Naive thymus-derived CD4-positive, alpha-beta T cell (primary cell): ENCODE measurements around the gene EPAS1. TPM values are rescaled to one million over a fixed set of nuclear protein-coding genes. Genes with fewer than 3 reads are reported as not detected.

ENCODE experiments used
- ATAC-seq: fragments of 150-1000 bp; cut with Tn5 transposase; 2 replicates; pipeline ENCODE4 v1.10.0; 2021; ENCODE audit warnings: mild to moderate bottlenecking, moderate library complexity
- CTCF ChIA-PET: fragments of 350-600 bp; sonication (Branson Sonifier 250); formaldehyde crosslinking; loops from one replicate; lab custom pipeline; 2021; ENCODE audit warnings: antibody characterized with exemption; lab: Charles Lee
- POLR2A ChIA-PET: fragments of 350-600 bp; sonication (Branson Sonifier 250); formaldehyde crosslinking; loops from one replicate; lab custom pipeline; 2021; ENCODE audit warnings: antibody characterized with exemption, inconsistent platforms; lab: Charles Lee
- DNase-seq, 9 donors: peaks; one replicate each; pipeline versions ENCODE4 v3.0.0 to v3.0.0-alpha.2; 2020 to 2022; ENCODE audit warnings: mixed read lengths in 1 of 9
- H3K27ac ChIP-seq: one replicate; pipeline ENCODE4 v1.7.0; 2013; ENCODE audit warnings: mild to moderate bottlenecking, low read depth, low read length, moderate library complexity
- H3K27me3 ChIP-seq, 2 donors: one replicate each; pipeline ENCODE4 v1.7.0; 2013; ENCODE audit warnings: low read length in 2 of 2, mild to moderate bottlenecking in 2 of 2, moderate library complexity in 2 of 2; ENCODE audit not compliant: control insufficient read depth in 2 of 2, insufficient read depth in 2 of 2
- H3K36me3 ChIP-seq, 3 experiments: 1 replicate in 2 of 3; 2 replicates in 1 of 3; pipeline ENCODE4 v1.7.0; 2013; ENCODE audit warnings: low read length in 3 of 3, mild to moderate bottlenecking in 3 of 3, moderate library complexity in 1 of 3; ENCODE audit not compliant: insufficient read depth in 3 of 3, control insufficient read depth in 2 of 3
- H3K4me1 ChIP-seq, 2 donors: one replicate each; pipeline ENCODE4 v1.7.0; 2013; ENCODE audit warnings: low read length in 2 of 2, mild to moderate bottlenecking in 2 of 2, moderate library complexity in 1 of 2; ENCODE audit not compliant: control insufficient read depth in 2 of 2, insufficient read depth in 2 of 2
- H3K4me3 ChIP-seq: 2 replicates; pipeline ENCODE4 v1.7.0; 2013; ENCODE audit warnings: mild to moderate bottlenecking, low read length
- H3K9me3 ChIP-seq, 3 experiments: 1 replicate in 2 of 3; 2 replicates in 1 of 3; pipeline ENCODE4 v1.7.0; 2013; ENCODE audit warnings: low read length in 3 of 3; ENCODE audit not compliant: control insufficient read depth in 2 of 3
- H3K27ac Mint-ChIP-seq, 9 donors: one replicate each; pipeline ENCODE4 v1.8.0; 2020 to 2022; ENCODE audit warnings: mixed read lengths in 9 of 9, mild to moderate bottlenecking in 8 of 9, moderate library complexity in 5 of 9, inconsistent platforms in 2 of 9
- H3K27me3 Mint-ChIP-seq, 5 donors: one replicate each; pipeline ENCODE4 v1.8.0; 2021 to 2022; ENCODE audit warnings: mixed read lengths in 5 of 5, mild to moderate bottlenecking in 1 of 5
- H3K36me3 Mint-ChIP-seq, 5 donors: one replicate each; pipeline ENCODE4 v1.8.0; 2020 to 2022; ENCODE audit warnings: mixed read lengths in 5 of 5, mild to moderate bottlenecking in 3 of 5, inconsistent platforms in 1 of 5
- H3K4me1 Mint-ChIP-seq, 7 donors: one replicate each; pipeline ENCODE4 v1.8.0; 2020 to 2022; ENCODE audit warnings: mixed read lengths in 7 of 7, mild to moderate bottlenecking in 3 of 7, inconsistent platforms in 1 of 7
- H3K4me3 Mint-ChIP-seq, 10 donors: one replicate each; pipeline ENCODE4 v1.8.0; 2020 to 2022; ENCODE audit warnings: mild to moderate bottlenecking in 10 of 10, mixed read lengths in 10 of 10, moderate library complexity in 6 of 10, inconsistent platforms in 2 of 10
- H3K9me3 Mint-ChIP-seq, 11 donors: one replicate each; pipeline ENCODE4 v1.8.0; 2020 to 2022; ENCODE audit warnings: mixed read lengths in 11 of 11, mild to moderate bottlenecking in 4 of 11, inconsistent platforms in 1 of 11, moderate library complexity in 1 of 11
- intact Hi-C, 2 donors: fragments of 100-400 bp; cut with micrococcal nuclease; formaldehyde crosslinking; loops; one replicate each; pipeline ENCODE4 v1.15.1; 2023
- polyA plus RNA-seq, 2 donors: library from polyadenylated mRNA; unstranded; fragments of 300-500 nt; fragmentation: Illumina TruSeq; gene quantifications; one replicate each; pipeline ENCODE4 v1.2.3, GENCODE V29; 2021
- total RNA-seq, 6 experiments: library from RNA in 5 of 6; stranded (reverse) in 5 of 6; gene quantifications; 1 replicate in 5 of 6; 2 replicates in 1 of 6; pipeline ENCODE4 v1.2.3 and lab custom pipeline; 2021 to 2026

EPAS1 gene
- total and polyA plus RNA-seq, 7 experiments from 2014 or later: 0.18 to 17.0 (median 4.7) TPM; not detected in 1

GRCh38 chr2:46420945-46421344 is 123.7 kb downstream of the EPAS1 start:
- Histone ChIP-seq H3K27me3 (no peaks in the 10 kb centered on the region), H3K4me3 (no peak overlapping the region), H3K9me3 (no peaks in the 10 kb centered on the region), H3K27ac (no peak overlapping the region), H3K4me1 (no peaks in the 10 kb centered on the region), H3K36me3 (no peaks in the 10 kb centered on the region)
- Mint-ChIP-seq H3K4me1 (no peaks in the 10 kb centered on the region), H3K27me3 (peaks cover 0 to 6% (median 5%) of the 10 kb centered on the region in 5 donors), H3K36me3 (peaks cover 0 to 13% (median 5%) of the 10 kb centered on the region in 5 donors), H3K27ac (no peak overlapping the region), H3K4me3 (no peak overlapping the region), H3K9me3 (peaks cover 1 to 30% (median 14%) of the 10 kb centered on the region in 11 donors)
- intact Hi-C loops: no loop called here
- ATAC-seq (no peak), DNase-seq (no peak)
- ChIA-PET CTCF (no interaction called here), POLR2A (no interaction called here)

DNA sequence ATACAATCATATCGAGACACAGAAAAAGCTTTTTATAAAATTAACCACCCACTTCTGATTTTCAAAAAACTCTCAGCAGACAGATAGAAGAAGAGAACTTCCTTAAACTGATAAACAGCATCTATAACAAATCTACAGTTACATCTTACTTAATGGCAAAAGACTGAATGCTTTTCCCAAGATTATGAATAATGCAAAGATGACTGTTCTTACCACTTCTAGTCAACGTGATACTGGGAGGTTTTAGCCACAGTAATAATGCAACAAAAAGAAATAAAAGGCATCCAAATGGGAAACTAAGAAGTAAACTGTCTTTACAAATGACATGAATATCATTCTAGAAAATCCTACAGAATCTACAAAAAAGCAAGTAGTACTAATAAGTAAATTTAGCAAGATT is 124.2 kb downstream of the EPAS1 start:
- intact Hi-C loops: no loop called here
- no peak for DNase-seq
- CTCF ChIA-PET: no interaction called here

GRCh38 chr2:46422717-46423394 is 125.6 kb downstream of the EPAS1 start:
- Histone ChIP-seq H3K36me3 (no peaks in the 10 kb centered on the region), H3K27ac (no peak overlapping the region), H3K9me3 (no peaks in the 10 kb centered on the region), H3K4me1 (no peaks in the 10 kb centered on the region), H3K27me3 (no peaks in the 10 kb centered on the region), H3K4me3 (no peak overlapping the region)
- ChIA-PET CTCF (no interaction called here), POLR2A (no interaction called here)
- Mint-ChIP-seq H3K4me1 (no peaks in the 10 kb centered on the region), H3K4me3 (no peak overlapping the region), H3K9me3 (peaks cover 0 to 12% (median 6%) of the 10 kb centered on the region in 11 donors), H3K36me3 (peaks cover 0 to 5% (median 3%) of the 10 kb centered on the region in 5 donors), H3K27ac (no peak overlapping the region), H3K27me3 (peaks cover 0 to 5% (median 0%) of the 10 kb centered on the region in 5 donors)
- ATAC-seq: no peak
- intact Hi-C loops: no loop called here
- no peak for DNase-seq

More for the DNA sequence above, 124.2 kb downstream of the EPAS1 start:
- H3K4me1 Mint-ChIP-seq: no peaks in the 10 kb centered on the region
- H3K27ac Mint-ChIP-seq: no peak overlapping the region
- Histone ChIP-seq H3K27me3 (no peaks in the 10 kb centered on the region), H3K4me3 (no peak overlapping the region), H3K36me3 (no peaks in the 10 kb centered on the region), H3K9me3 (no peaks in the 10 kb centered on the region), H3K4me1 (no peaks in the 10 kb centered on the region), H3K27ac (no peak overlapping the region)
- H3K9me3 Mint-ChIP-seq: peaks cover 1 to 26% (median 10%) of the 10 kb centered on the region in 11 donors
- POLR2A ChIA-PET: no interaction called here
- no peak for ATAC-seq
- peaks cover 0 to 9% (median 5%) of the 10 kb centered on the region in 5 donors for H3K36me3 Mint-ChIP-seq
- H3K4me3 Mint-ChIP-seq: no peak overlapping the region
- H3K27me3 Mint-ChIP-seq: peaks cover 0 to 5% (median 2%) of the 10 kb centered on the region in 5 donors

DNA sequence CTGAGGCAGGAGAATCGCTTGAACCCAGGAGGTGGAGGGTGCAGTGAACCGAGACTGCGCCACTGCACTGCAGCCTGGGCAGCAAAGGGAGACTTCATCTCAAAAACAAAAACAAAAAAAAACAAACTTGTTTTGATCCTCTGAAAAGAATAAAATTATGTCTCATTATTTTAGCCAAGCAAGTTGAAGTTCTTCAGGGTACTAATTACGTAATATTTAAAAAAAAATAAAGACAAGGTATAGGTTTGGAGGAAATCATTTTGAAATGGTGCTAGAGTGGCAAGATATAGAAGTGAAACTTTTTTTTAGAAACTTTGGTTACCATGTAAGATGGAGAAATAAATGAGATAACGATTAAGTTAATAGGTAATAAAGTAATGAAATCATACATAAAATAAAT is 127.7 kb downstream of the EPAS1 start:
- H3K27me3 ChIP-seq: no peaks in the 10 kb centered on the region
- peaks cover 0 to 2% (median 1%) of the 10 kb centered on the region in 7 donors for H3K4me1 Mint-ChIP-seq
- H3K27ac Mint-ChIP-seq: no peak overlapping the region
- no peaks in the 10 kb centered on the region for H3K4me1 ChIP-seq
- intact Hi-C loops: no loop called here
- H3K36me3 ChIP-seq: no peaks in the 10 kb centered on the region
- no peak overlapping the region for H3K27ac ChIP-seq
- H3K36me3 Mint-ChIP-seq: peaks cover 0 to 4% (median 0%) of the 10 kb centered on the region in 5 donors
- no peak overlapping the region for H3K4me3 ChIP-seq
- H3K4me3 Mint-ChIP-seq: no peak overlapping the region
- no peaks in the 10 kb centered on the region for H3K9me3 ChIP-seq
- ChIA-PET CTCF (no interaction called here), POLR2A (no interaction called here)
- DNase-seq (no peak), ATAC-seq (no peak)
- peaks cover 0 to 8% (median 2%) of the 10 kb centered on the region in 11 donors for H3K9me3 Mint-ChIP-seq
- peaks cover 0 to under 1% (median 0%) of the 10 kb centered on the region in 5 donors for H3K27me3 Mint-ChIP-seq

DNA sequence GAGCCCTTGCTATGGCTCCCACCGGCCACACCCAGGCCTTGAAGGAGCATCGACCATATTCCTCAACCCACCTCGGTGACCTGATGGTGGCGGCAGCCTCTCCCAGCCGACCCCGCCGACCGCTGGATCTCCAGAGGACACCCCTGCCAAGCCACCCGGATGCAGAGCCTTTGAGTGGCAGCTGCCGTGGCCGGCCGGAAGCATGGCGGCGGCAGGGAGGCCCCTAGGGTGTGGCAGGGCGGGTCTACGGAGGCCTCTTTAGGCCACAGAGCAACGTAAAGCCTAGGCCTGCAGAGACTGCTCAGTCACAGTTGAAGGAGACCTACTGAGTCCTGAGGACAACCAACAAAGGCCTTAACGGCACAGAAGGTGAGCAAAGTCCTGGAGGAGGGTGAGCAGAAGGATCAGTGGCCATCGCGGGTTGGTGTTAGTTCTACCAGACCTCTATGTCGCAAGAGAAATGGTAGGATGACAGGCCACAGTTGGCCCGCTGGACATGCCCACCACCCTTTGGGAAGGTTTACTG is 131.8 kb downstream of the EPAS1 start:
- H3K4me1 Mint-ChIP-seq: peaks cover 6 to 42% (median 39%) of the 10 kb centered on the region in 7 donors
- H3K27me3 Mint-ChIP-seq: peaks cover 0 to 7% (median 0%) of the 10 kb centered on the region in 5 donors
- ATAC-seq (no peak), DNase-seq (no peak)
- no peak overlapping the region for H3K27ac Mint-ChIP-seq
- peaks cover 0 to 4% (median 0%) of the 10 kb centered on the region in 5 donors for H3K36me3 Mint-ChIP-seq
- ChIA-PET POLR2A (no interaction called here), CTCF (no interaction called here)
- peaks cover 21 to 29% of the 10 kb centered on the region in 2 donors for H3K4me1 ChIP-seq
- H3K27me3 ChIP-seq: no peaks in the 10 kb centered on the region
- intact Hi-C loops: no loop called here
- H3K4me3 Mint-ChIP-seq: no peak overlapping the region
- no peak overlapping the region for H3K4me3 ChIP-seq
- H3K9me3 Mint-ChIP-seq: peaks cover 0 to 8% (median 2%) of the 10 kb centered on the region in 11 donors
- H3K36me3 ChIP-seq: no peaks in the 10 kb centered on the region
- H3K9me3 ChIP-seq: no peaks in the 10 kb centered on the region
- H3K27ac ChIP-seq: no peak overlapping the region

GRCh38 chr2:46430413-46430812 is 133.2 kb downstream of the EPAS1 start:
- no peak for ATAC-seq
- DNase-seq: no peak
- Histone ChIP-seq H3K9me3 (no peaks in the 10 kb centered on the region), H3K4me3 (no peak overlapping the region), H3K27me3 (no peaks in the 10 kb centered on the region), H3K4me1 (peaks cover 28 to 29% of the 10 kb centered on the region in 2 donors), H3K36me3 (no peaks in the 10 kb centered on the region), H3K27ac (no peak overlapping the region)
- ChIA-PET POLR2A (no interaction called here), CTCF (interaction anchor here (0.5 kb wide), 1 partner anchor 24 kb away, joined by 3 read pairs; no protein-coding TSS in a partner anchor)
- peaks cover 0 to 4% (median 0%) of the 10 kb centered on the region in 5 donors for H3K36me3 Mint-ChIP-seq
- peaks cover 0 to 8% (median 2%) of the 10 kb centered on the region in 11 donors for H3K9me3 Mint-ChIP-seq
- H3K4me1 Mint-ChIP-seq: peaks cover 6 to 45% (median 43%) of the 10 kb centered on the region in 7 donors
- intact Hi-C loops: no loop called here
- peaks cover 0 to 10% (median 0%) of the 10 kb centered on the region in 5 donors for H3K27me3 Mint-ChIP-seq
- peak overlapping the region in 2 of 9 donors; percentile 3 to 31 for H3K27ac Mint-ChIP-seq
- H3K4me3 Mint-ChIP-seq: peak overlapping the region in 5 of 10 donors; percentile 3 to 53 (median 37)
